Erythroblast (primary cell): ENCODE measurements around the gene MOV10L1.

ENCODE experiments used
- GATA1 ChIP-seq: IDR thresholded peaks from 2 replicates; pipeline ENCODE4 v1.6.1; 2011; ENCODE audit warnings: low read depth, mild to moderate bottlenecking, control low read depth, low read length, moderate library complexity
- POLR2A ChIP-seq: IDR thresholded peaks from 2 replicates; pipeline ENCODE4 v1.6.1; 2011; ENCODE audit warnings: mild to moderate bottlenecking, low read length

- TF ChIP-seq POLR2A, result no peak
- no peak for TF ChIP-seq GATA1
These were observed 97.1 kb downstream of the MOV10L1 start for GRCh38 chr22:50186761-50187523.
